GM12878 (cell line): Measurements from ENCODE around the gene BRSK2. TPM values are rescaled to one million over a fixed set of nuclear protein-coding genes. Genes with fewer than 3 reads are reported as not detected.

ENCODE experiments used
- ATAC-seq: fragments of 200-7000 bp; cut with Tn5 transposase; 3 replicates; pipeline ENCODE4 v1.9.1; 2020; ENCODE audit warnings: mild to moderate bottlenecking, moderate library complexity
- BruUV-seq: library from RNA; stranded (reverse); fragments of 400-500 nt; replicated peaks from 2 replicates; lab custom pipeline; 2021; lab: Mats Ljungman, UMichigan
- CTCF ChIA-PET: fragments of 300-600 bp; sonication (Branson Sonifier 250); formaldehyde crosslinking; extraction: SDS; loops from one replicate; lab custom pipeline; 2021; ENCODE audit warnings: inconsistent platforms; lab: Yijun Ruan, JAX
- POLR2A ChIA-PET: fragments of 350-600 bp; formaldehyde crosslinking; extraction: SDS; loops from one replicate; lab custom pipeline; 2021; ENCODE audit warnings: inconsistent platforms; lab: Charles Lee
- RAD21 ChIA-PET: fragments of 300-600 bp; sonication (Branson Sonifier 250); formaldehyde crosslinking; loops from one replicate; lab custom pipeline; 2023; ENCODE audit warnings: antibody characterized with exemption; ENCODE audit not compliant: unreplicated experiment; lab: Charles Lee
- SMC1A ChIA-PET: fragments of 300-600 bp; sonication (Branson Sonifier 250); formaldehyde crosslinking; loops from one replicate; lab custom pipeline; 2023; ENCODE audit not compliant: unreplicated experiment, uncharacterized antibody; lab: Charles Lee
- DNase-seq: peaks from one replicate; pipeline ENCODE4 v3.0.0-alpha.2; 2011; ENCODE audit warnings: low read depth, low spot score
- FAIRE-seq: peaks from 3 replicates; lab custom pipeline; 2011; peaks lifted over from hg19 to GRCh38; lab: Jason Lieb, UNC
- H2AFZ ChIP-seq: 2 replicates; pipeline ENCODE4 v1.6.0; 2011; ENCODE audit warnings: low read depth, low read length, control low read depth; ENCODE audit not compliant: control insufficient read depth
- H3K27ac ChIP-seq: 2 replicates; pipeline ENCODE4 v1.5.1; 2011; ENCODE audit warnings: control low read depth; ENCODE audit not compliant: control insufficient read depth, insufficient read depth
- H3K27me3 ChIP-seq, 2 experiments: replicated peaks in 1 of 2; 2 replicates each; pipeline versions ENCODE4 v1.6.0 to v1.6.1; 2011; ENCODE audit warnings: low read length in 1 of 2; ENCODE audit not compliant: control insufficient read depth in 2 of 2, insufficient read depth in 2 of 2
- H3K36me3 ChIP-seq, 2 experiments: 2 replicates each; pipeline ENCODE4 v1.5.1; 2011; ENCODE audit warnings: low read length in 1 of 2; ENCODE audit not compliant: control insufficient read depth in 2 of 2, insufficient read depth in 2 of 2
- H3K4me1 ChIP-seq: 2 replicates; pipeline ENCODE4 v1.6.1; 2011; ENCODE audit warnings: mild to moderate bottlenecking, low read length, moderate library complexity, mixed read lengths; ENCODE audit not compliant: control insufficient read depth, insufficient read depth
- H3K4me2 ChIP-seq: 2 replicates; pipeline ENCODE4 v1.6.0; 2011; ENCODE audit warnings: control low read depth; ENCODE audit not compliant: control insufficient read depth, insufficient read depth
- H3K4me3 ChIP-seq: fragments of 200-600 bp; sonication (generic); 2 replicates; pipeline ENCODE4 v1.5.1; 2016
- H3K79me2 ChIP-seq: 2 replicates; pipeline ENCODE4 v1.6.0; 2011; ENCODE audit warnings: low read length; ENCODE audit not compliant: control insufficient read depth, insufficient read depth
- H3K9ac ChIP-seq: 2 replicates; pipeline ENCODE4 v1.8.0; 2011; ENCODE audit warnings: low read length, control low read depth, mixed read lengths; ENCODE audit not compliant: control insufficient read depth, insufficient read depth
- H3K9me3 ChIP-seq: replicated peaks from 3 replicates; pipeline ENCODE4 v1.5.1; 2011; ENCODE audit warnings: mild to moderate bottlenecking, low read length; ENCODE audit not compliant: control insufficient read depth, insufficient read depth
- H4K20me1 ChIP-seq: 2 replicates; pipeline ENCODE4 v1.6.0; 2011; ENCODE audit not compliant: control insufficient read depth, insufficient read depth
- BRCA1 ChIP-seq: IDR thresholded peaks from 2 replicates; pipeline ENCODE4 v1.6.1; 2011; ENCODE audit warnings: low read depth, low read length, improper control_type of control experiment
- CREB1 ChIP-seq: IDR thresholded peaks from 2 replicates; pipeline ENCODE4 v1.6.1; 2012; ENCODE audit warnings: low read depth, mild to moderate bottlenecking, inconsistent platforms
- CTCF ChIP-seq, 3 experiments: IDR thresholded peaks in 2 of 3; conservative IDR thresholded peaks in 1 of 3; 2 replicates each; pipeline ENCODE4 v1.5.1; 2011; ENCODE audit warnings: low read depth in 3 of 3, low read length in 3 of 3, mild to moderate bottlenecking in 3 of 3, control low read depth in 2 of 3, moderate library complexity in 2 of 3, inconsistent platforms in 1 of 3, mixed read lengths in 1 of 3; ENCODE audit not compliant: control insufficient read depth in 2 of 3, insufficient read depth in 1 of 3; ENCODE audit errors: extremely low read depth in 1 of 3
- IKZF2 ChIP-seq, 2 experiments: fragments of 450-650 bp; IDR thresholded peaks; 2 replicates each; pipeline ENCODE4 v1.6.1; 2017; ENCODE audit warnings: mild to moderate bottlenecking in 2 of 2, moderate library complexity in 2 of 2
- JUNB ChIP-seq: IDR thresholded peaks from 2 replicates; pipeline ENCODE4 v1.6.1; 2016; ENCODE audit warnings: antibody characterized with exemption, mild to moderate bottlenecking
- NBN ChIP-seq: fragments of 450-650 bp; IDR thresholded peaks from 2 replicates; pipeline ENCODE4 v1.6.1; 2016
- NFYB ChIP-seq: IDR thresholded peaks from 2 replicates; pipeline ENCODE4 v1.6.1; 2011; ENCODE audit warnings: low read depth, mild to moderate bottlenecking, low read length, improper control_type of control experiment, moderate library complexity; ENCODE audit not compliant: insufficient read depth
- PAX5 ChIP-seq: IDR thresholded peaks from 2 replicates; pipeline ENCODE4 v1.6.1; 2011; ENCODE audit warnings: low read depth, low read length, borderline replicate concordance
- POLR2A ChIP-seq: IDR thresholded peaks from 2 replicates; pipeline ENCODE4 v1.6.1; 2011; ENCODE audit warnings: low read depth, mild to moderate bottlenecking, low read length
- POU2F2 ChIP-seq: IDR thresholded peaks from 3 replicates; pipeline ENCODE4 v1.6.1; 2011; ENCODE audit warnings: low read depth, mild to moderate bottlenecking, low read length, borderline replicate concordance
- RAD51 ChIP-seq: fragments of 450-650 bp; IDR thresholded peaks from 2 replicates; pipeline ENCODE4 v1.6.1; 2016; ENCODE audit warnings: moderate library complexity, mild to moderate bottlenecking, inconsistent platforms
- RUNX3 ChIP-seq: IDR thresholded peaks from 2 replicates; pipeline ENCODE4 v1.6.1; 2012; ENCODE audit warnings: low read length, inconsistent platforms
- SUPT20H ChIP-seq: IDR thresholded peaks from 2 replicates; pipeline ENCODE4 v1.6.1; 2011; ENCODE audit warnings: low read depth, mild to moderate bottlenecking, low read length, moderate library complexity, borderline replicate concordance; ENCODE audit not compliant: control insufficient read depth
- TBL1XR1 ChIP-seq: IDR thresholded peaks from 2 replicates; pipeline ENCODE4 v1.6.1; 2012; ENCODE audit warnings: low read depth, low read length, improper control_type of control experiment
- USF2 ChIP-seq: IDR thresholded peaks from 2 replicates; pipeline ENCODE4 v1.6.1; 2011; ENCODE audit warnings: low read depth, low read length, improper control_type of control experiment, borderline replicate concordance
- YBX1 ChIP-seq: fragments of 450-650 bp; IDR thresholded peaks from 2 replicates; pipeline ENCODE4 v1.6.1; 2016; ENCODE audit warnings: antibody characterized with exemption
- ZBTB11 ChIP-seq: fragments of 450-650 bp; formaldehyde crosslinking; IDR thresholded peaks from 2 replicates; pipeline ENCODE4 v1.5.0; 2022; ENCODE audit warnings: mild to moderate bottlenecking, missing genetic modification characterization
- WGBS: methylation state at CpG from one replicate; pipeline ENCODE4 v1.1.6; 2016; ENCODE audit warnings: low lambda C conversion rate; ENCODE audit not compliant: insufficient replicate concordance, insufficient coverage; ENCODE audit errors: missing lambda C conversion rate; 5-methylcytosine and 5-hydroxymethylcytosine counted together
- in situ Hi-C: fragments of 300-500 bp; cut with MboI; formaldehyde crosslinking; loops from 9 replicates; pipeline ENCODE4 v1.14.3; 2018; ENCODE audit warnings: mixed read lengths
- intact Hi-C: fragments of 100-400 bp; cut with micrococcal nuclease; formaldehyde crosslinking; loops from one replicate; pipeline ENCODE4 v1.14.2; 2022; ENCODE audit not compliant: unreplicated experiment
- polyA plus RNA-seq, 11 experiments: library from polyadenylated mRNA; depleted of rRNA in 4 of 11; unstranded in 6 of 11; stranded (reverse) in 5 of 11; fragments of >200 nt; fragmentation: Nextera tagmentation in 4 of 11; fragmentation: Illumina TruSeq in 1 of 11; extraction: Ambion mirVana in 4 of 11; extraction: Trizol in 1 of 11; gene quantifications; 1 replicate in 1 of 11; 2 replicates in 10 of 11; pipeline versions ENCODE4 v1.2.1 to v1.2.3, GENCODE V29; 2011 to 2016; ENCODE audit warnings: inconsistent platforms in 2 of 11, missing spikeins in 2 of 11, low read depth in 1 of 11
- total RNA-seq, 4 experiments: library from RNA; depleted of rRNA in 3 of 4; stranded (reverse); fragments of >200 nt in 3 of 4; fragmentation: Illumina TruSeq in 1 of 4; extraction: Trizol in 1 of 4; gene quantifications; 2 replicates each; pipeline versions ENCODE4 v1.2.1 to v1.2.3, GENCODE V29; 2013 to 2021

The BRSK2 gene
- total and polyA plus RNA-seq, 10 of the 15 experiments (the other 5 are each of a cell fraction or from before 2014, with no cell fraction given) = 0.13 TPM; not detected in 9

GRCh38 chr11:1397146-1397861 lies 7.6 kb downstream of the BRSK2 start:
- ATAC-seq = no peak
- Histone ChIP-seq H3K4me3 (no peak overlapping the region), H3K9me3 (no peaks in the 10 kb centered on the region; the same call in 2 of the 3 replicates), H3K4me1 (no peaks in the 10 kb centered on the region), H3K79me2 (no peaks in the 10 kb centered on the region), H3K9ac (no peak overlapping the region), H3K27me3 (no peaks in the 10 kb centered on the region; a peak in 1 of 4 replicates), H3K27ac (no peak overlapping the region), H3K36me3 (no peaks in the 10 kb centered on the region), H4K20me1 (no peaks in the 10 kb centered on the region), H2AFZ (no peak overlapping the region), H3K4me2 (no peak overlapping the region)
- no peak for FAIRE-seq
- ChIA-PET RAD21 (no interaction called here), CTCF (no interaction called here), POLR2A (no interaction called here), SMC1A (no interaction called here)
- no peak for DNase-seq
- BruUV-seq = no TSS peak
- in situ Hi-C loops (no loop called here), intact Hi-C loops (no loop called here)
- TF ChIP-seq NFYB = no peak
- TF ChIP-seq POU2F2 = no peak
- no peak for TF ChIP-seq TBL1XR1
- TF ChIP-seq RUNX3 = no peak
- TF ChIP-seq BRCA1 = no peak
- no peak for TF ChIP-seq POLR2A
- no peak for TF ChIP-seq NBN
- no peak for TF ChIP-seq ZBTB11 (CRISPR knock-in tag)
- TF ChIP-seq RAD51 = no peak
- no peak for TF ChIP-seq CTCF (IDR thresholded peaks at IDR 0.05 in 2 of 3, conservative IDR thresholded peaks at IDR 0.05 in 1 of 3; ENCODE audit: control insufficient read depth in 2 of 3, extremely low read depth in 1 of 3, insufficient read depth in 1 of 3, low read depth in 3 of 3, low read length in 3 of 3)
- no peak for TF ChIP-seq PAX5
- no peak for TF ChIP-seq JUNB
- no peak for TF ChIP-seq USF2
- no peak for TF ChIP-seq IKZF2 (IDR thresholded peaks at IDR 0.05)
- no peak for TF ChIP-seq SUPT20H
- no peak for TF ChIP-seq YBX1
- no peak for TF ChIP-seq CREB1
- 33% methylated on average over 19 of the region's 19 CpGs for WGBS
